SU-DHL-6 (cell line): ENCODE measurements around the gene ARFGAP1.

Experiments used
- EZH2phosphoT487 ChIP-seq: fragments of 200-600 bp; sonication (generic), shearing (Covaris generic); conservative IDR thresholded peaks from 2 replicates; pipeline ENCODE4 v1.6.1; 2018; ENCODE audit warnings: mild to moderate bottlenecking, antibody characterized with exemption, low read length, moderate library complexity, mixed read lengths
- TF ChIP-seq, protein P1 (sequence below): fragments of 200-600 bp; sonication (generic); IDR thresholded peaks from one replicate; pipeline ENCODE4 v1.5.1; 2017; ENCODE audit warnings: antibody characterized with exemption, mild to moderate bottlenecking, low read length, moderate library complexity; ENCODE audit not compliant: insufficient read depth, poor library complexity, severe bottlenecking

GRCh38 chr20:63303095-63303666 is 30.6 kb downstream of the ARFGAP1 start:
- TF ChIP-seq, protein P1, sequence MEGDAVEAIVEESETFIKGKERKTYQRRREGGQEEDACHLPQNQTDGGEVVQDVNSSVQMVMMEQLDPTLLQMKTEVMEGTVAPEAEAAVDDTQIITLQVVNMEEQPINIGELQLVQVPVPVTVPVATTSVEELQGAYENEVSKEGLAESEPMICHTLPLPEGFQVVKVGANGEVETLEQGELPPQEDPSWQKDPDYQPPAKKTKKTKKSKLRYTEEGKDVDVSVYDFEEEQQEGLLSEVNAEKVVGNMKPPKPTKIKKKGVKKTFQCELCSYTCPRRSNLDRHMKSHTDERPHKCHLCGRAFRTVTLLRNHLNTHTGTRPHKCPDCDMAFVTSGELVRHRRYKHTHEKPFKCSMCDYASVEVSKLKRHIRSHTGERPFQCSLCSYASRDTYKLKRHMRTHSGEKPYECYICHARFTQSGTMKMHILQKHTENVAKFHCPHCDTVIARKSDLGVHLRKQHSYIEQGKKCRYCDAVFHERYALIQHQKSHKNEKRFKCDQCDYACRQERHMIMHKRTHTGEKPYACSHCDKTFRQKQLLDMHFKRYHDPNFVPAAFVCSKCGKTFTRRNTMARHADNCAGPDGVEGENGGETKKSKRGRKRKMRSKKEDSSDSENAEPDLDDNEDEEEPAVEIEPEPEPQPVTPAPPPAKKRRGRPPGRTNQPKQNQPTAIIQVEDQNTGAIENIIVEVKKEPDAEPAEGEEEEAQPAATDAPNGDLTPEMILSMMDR, result no peak
- no peak for TF ChIP-seq EZH2phosphoT487
